Measurements from ENCODE around the gene PDE7B. TPM values are rescaled to one million over a fixed set of nuclear protein-coding genes. Genes with fewer than 3 reads are reported as not detected.

Gene PDE7B
- total RNA-seq, 1 donor, result 1.7 TPM

DNA sequence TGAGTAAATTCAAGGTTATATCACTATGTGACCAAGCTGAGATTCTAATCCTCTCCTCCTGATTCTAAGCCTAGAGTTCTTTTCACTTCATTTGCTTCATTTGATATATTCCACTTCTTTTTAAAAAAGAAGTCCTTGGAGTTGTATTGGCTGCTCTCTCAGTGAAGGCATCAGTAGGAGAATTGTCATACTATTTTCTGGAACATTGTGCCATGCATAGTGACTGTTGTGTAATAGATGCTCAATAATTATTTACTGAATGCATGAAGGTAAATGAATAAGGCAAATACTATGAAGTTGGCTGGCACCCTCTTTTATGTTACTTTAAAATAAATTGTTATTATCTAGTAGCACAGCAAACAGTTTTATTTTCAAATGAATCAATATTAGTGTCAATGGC is 209.3 kb downstream of the PDE7B start:
- no peak overlapping the region for H3K4me3 ChIP-seq (ENCODE audit: low read depth, low read length)
- DNase-seq (ENCODE audit: low read depth), result no peak
- TF ChIP-seq, protein P1, sequence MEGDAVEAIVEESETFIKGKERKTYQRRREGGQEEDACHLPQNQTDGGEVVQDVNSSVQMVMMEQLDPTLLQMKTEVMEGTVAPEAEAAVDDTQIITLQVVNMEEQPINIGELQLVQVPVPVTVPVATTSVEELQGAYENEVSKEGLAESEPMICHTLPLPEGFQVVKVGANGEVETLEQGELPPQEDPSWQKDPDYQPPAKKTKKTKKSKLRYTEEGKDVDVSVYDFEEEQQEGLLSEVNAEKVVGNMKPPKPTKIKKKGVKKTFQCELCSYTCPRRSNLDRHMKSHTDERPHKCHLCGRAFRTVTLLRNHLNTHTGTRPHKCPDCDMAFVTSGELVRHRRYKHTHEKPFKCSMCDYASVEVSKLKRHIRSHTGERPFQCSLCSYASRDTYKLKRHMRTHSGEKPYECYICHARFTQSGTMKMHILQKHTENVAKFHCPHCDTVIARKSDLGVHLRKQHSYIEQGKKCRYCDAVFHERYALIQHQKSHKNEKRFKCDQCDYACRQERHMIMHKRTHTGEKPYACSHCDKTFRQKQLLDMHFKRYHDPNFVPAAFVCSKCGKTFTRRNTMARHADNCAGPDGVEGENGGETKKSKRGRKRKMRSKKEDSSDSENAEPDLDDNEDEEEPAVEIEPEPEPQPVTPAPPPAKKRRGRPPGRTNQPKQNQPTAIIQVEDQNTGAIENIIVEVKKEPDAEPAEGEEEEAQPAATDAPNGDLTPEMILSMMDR (IDR thresholded peaks at IDR 0.05; ENCODE audit: insufficient read depth, low read depth, low read length), result no peak

DNA sequence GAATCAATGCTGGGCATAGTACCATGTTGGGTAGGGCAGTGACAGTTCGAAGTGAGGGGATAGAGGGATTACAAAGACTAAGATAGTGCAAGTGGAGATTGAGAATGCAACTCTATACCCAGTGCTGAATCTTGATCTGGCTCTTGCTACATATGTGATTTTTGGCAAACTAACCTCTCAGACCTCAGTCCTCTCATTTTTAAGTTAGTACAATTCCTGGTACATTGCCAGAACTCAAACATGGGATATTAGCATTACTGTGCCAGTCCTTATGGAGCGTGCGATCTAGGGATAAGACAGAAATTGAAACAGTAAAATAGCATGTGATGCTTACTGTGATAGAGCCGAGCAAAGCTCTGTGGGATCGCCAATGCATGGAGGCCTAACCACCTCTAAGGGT is 210.2 kb downstream of the PDE7B start:
- DNase-seq (ENCODE audit: low read depth), result no peak

DNA sequence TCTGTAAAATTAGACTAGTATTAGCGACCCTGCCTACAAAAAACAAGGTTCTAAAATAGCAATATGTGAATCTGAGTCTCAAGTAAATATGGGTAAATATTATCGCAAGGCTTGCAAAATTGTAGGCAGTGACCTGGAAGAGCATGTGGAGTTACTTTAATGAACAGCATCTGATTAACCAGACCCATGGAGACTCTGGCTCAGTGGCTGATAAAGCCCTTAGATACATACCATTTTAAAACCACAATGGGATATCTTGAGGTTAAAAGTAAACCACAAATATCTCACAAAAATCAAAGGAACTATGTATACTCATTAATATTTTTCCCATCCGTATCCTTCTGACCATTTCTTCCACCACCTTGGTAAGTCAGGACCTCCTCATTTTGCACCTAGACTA is 211.6 kb downstream of the PDE7B start:
- TF ChIP-seq, protein P1 (IDR thresholded peaks at IDR 0.05; ENCODE audit: insufficient read depth, low read depth, low read length), result no peak
- DNase-seq (ENCODE audit: low read depth), result peak; percentile 92
- no peak overlapping the region for H3K4me3 ChIP-seq (ENCODE audit: low read depth, low read length)

More for the DNA sequence above, 210.2 kb downstream of the PDE7B start:
- TF ChIP-seq, protein P1 (IDR thresholded peaks at IDR 0.05; ENCODE audit: insufficient read depth, low read depth, low read length), result no peak
- no peak overlapping the region for H3K4me3 ChIP-seq (ENCODE audit: low read depth, low read length)

GRCh38 chr6:136066005-136066404 is 214.5 kb downstream of the PDE7B start:
- H3K4me3 ChIP-seq (ENCODE audit: low read depth, low read length), result no peak overlapping the region
- DNase-seq (ENCODE audit: low read depth), result peak; percentile 83
- TF ChIP-seq, protein P1 (IDR thresholded peaks at IDR 0.05; ENCODE audit: insufficient read depth, low read depth, low read length), result no peak

DNA sequence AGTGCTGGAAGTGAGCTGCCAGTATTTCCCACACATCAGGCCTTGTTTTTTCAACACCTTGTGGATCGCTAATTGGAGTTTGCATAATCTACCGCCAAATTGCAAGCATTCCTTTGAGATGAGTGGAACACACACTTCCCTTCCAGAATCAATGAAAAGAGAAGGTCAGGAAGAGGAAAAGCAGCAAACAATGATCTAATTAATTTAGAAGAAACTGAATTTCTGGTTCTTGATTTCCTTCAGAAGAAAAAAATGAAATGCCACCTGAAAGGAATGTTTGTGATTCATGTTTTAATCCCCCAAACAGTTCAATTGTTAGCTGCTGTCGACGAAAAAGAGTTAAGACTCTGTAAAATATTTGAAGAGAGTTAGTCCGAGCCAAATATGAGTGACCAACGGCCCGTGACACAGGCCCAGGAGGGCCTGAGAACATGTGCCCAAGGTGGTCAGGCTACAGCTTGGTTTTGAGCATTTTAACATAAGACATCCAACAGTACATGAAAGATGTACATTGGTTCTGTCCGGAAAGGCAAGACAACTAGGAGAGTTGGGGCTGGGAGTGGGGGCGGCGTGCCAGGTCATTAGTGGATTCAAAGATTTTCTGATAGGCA is 216.3 kb downstream of the PDE7B start:
- peak; percentile 62 for DNase-seq (ENCODE audit: low read depth)
- H3K4me3 ChIP-seq (ENCODE audit: low read depth, low read length), result no peak overlapping the region

GRCh38 chr6:136069119-136069518 is 217.6 kb downstream of the PDE7B start:
- no peak overlapping the region for H3K4me3 ChIP-seq (ENCODE audit: low read depth, low read length)
- peak; percentile 70 for DNase-seq (ENCODE audit: low read depth)
- TF ChIP-seq, protein P1 (IDR thresholded peaks at IDR 0.05; ENCODE audit: insufficient read depth, low read depth, low read length), result no peak

More for the DNA sequence above, 216.3 kb downstream of the PDE7B start:
- TF ChIP-seq, protein P1 (IDR thresholded peaks at IDR 0.05; ENCODE audit: insufficient read depth, low read depth, low read length), result no peak

DNA sequence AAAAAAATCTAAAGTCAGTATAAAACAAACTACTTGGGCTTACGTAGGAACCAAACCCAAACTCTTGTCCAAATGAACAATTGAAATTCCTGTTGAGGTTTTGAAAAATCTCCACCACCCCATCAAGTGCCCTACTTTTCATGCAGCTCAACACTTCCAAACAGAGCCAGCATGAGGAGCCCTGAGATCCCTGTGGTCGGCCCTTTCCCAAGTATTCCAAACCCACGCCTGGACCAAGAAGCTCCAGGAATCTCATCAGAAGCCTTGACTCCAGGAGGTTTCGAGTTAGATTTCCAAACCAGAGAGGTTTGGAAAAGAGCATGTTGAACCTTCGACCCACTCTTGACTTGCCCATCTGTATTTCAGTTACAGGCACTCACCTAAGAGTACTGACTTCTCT is 219.3 kb downstream of the PDE7B start:
- TF ChIP-seq, protein P1 (IDR thresholded peaks at IDR 0.05; ENCODE audit: insufficient read depth, low read depth, low read length), result no peak
- no peak for DNase-seq (ENCODE audit: low read depth)
- H3K4me3 ChIP-seq (ENCODE audit: low read depth, low read length), result no peak overlapping the region

Data from fibroblast of villous mesenchyme (primary cell).